Eye (tissue), 1 donor: ENCODE results near the gene TANGO2.
A peak's percentile ranks its signal among the peaks of the same experiment; 100 is the strongest.

Experiments
- DNase-seq: peaks from one replicate; pipeline ENCODE4 v3.0.0-alpha.2; 2015

TANGO2 gene

DNA sequence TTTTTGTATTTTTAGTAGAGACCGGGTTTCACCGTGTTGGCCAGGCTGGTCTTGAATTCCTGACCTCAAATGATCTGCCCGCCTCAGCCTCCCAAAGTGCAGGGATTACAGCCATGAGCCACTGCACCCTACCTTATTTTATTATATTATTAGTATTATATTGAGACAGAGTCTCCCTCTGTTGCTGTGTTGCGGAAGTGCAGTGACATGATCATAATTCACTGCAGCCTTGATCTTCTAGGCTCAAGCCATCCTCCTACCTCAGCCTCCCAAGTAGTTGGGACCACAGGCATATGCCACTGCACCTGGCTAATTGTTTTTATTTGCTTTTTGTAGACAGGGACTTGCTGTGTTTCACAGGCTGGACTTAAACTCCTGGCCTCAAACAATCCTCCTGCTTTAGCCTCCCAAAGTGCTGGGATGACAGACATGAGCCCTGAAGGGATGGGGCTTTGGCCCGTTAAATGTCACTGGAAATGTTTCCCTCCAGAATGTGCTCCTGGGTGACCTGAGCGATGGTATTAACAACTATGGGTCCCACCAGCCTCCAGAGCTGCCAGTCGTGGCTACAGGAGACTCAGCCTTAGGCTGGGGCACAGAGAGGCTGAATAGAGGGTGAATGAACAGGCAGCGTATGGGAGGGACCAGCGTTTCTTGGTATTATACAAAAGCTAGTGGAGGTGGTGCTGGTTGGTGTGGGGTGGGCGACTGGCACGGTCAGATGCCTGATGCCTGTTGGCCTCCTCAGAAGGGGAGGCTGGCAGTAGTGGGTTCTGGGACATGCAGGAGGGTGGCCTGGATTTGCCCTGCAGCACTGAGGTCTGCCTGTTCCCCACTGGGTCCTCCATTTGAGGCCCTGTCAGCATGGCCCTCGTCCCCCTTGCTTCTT is 7.3 kb downstream of the TANGO2 start:
- peak; percentile 16 for DNase-seq

DNA sequence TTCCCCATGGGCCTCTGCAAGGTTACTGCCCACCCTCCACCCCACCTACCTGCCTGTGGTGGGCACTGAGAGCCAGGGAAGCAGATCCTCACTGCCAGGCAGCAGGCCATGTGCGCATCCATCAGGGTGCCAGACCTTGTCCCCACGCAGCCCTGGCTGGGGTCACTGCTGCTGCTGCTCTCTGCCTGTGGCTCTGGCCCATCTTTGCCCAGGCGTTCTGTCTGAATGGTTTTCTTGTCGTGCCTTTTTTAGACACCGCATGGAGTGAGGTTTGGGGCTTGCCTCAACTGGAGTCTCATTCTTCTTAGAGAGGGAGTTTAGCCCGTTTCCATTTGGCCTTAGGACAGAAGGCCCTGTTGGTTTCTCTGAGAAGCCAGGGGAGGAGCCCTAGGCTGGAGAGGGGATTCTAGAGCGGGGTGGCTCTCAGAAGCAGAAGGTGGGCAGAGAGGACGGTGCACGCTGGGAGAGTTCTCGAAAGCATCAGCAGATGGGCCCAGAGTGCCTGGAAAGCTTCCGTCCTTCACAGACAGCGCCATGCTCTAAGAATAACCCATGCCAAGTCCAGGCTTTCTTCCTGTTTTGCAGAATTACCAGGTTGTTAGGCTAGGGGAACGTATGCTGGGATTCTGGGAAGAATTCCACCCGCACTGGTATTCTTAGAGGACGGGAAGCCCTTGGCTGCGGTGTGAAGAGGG is 8.1 kb downstream of the TANGO2 start:
- DNase-seq: no peak

DNA sequence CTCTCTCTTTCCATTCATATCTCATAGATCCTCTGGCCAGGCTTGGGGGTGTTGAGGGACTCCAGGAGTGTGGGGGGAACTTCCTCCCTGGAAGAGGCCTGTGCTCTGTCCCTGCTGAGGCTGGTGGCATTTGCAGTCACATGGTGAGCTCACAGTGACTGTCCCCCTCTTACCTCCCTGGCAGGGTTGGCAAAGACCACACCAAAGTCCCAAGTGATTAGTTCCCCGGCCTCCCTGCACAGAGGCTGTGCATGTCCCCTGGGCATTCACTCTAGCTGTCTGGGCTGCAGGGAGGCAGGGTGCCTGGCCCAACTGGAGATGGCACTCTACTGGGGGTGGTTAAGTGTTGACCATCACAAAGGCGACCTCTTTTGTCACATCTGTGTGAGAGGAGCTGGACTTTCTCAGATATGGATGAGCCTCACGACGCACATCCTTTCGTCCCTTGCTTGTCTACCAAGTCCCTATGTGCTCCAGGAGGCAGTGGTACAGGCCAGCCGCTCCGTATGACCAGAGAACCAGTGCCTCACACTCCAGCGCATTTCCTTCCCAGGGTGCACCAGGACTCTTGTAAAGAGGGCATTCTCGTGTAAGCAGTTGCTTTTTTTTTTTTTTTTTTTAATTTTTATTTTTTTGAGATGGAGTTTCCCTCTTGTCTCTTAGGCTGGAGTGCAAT is 8.8 kb downstream of the TANGO2 start:
- DNase-seq: no peak

DNA sequence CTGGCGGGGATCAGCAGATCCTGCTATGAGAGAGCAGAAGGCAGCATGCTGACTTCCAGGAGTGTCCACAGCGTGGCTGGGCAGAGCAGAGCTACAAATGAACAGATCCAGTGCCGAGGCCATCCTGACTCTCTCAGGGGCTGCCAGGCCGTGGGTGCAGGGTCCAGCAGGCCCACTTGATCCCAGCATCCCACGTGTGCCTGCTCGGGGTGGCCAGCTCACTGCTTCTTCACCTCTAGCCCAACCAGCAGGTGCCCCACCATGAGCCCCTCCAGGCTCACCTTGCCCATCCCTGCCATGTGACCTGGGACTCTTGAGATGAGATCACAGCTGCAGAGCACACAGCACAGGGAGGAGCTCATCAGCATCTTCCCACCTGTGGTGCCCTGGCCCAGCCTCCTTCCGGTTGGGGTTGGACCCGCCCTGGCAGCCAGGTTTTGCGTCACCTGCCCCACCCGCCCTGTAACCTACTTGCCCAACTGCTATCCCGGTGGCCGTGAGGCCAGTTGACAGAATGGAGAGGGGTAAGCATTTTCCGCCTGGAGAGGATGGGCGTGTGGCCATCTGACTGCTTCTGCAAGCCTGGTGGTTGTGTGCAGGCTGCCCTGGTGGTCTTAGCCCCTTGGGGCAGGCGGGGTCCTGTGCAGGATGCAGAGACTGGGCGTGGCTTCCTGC is 11.0 kb downstream of the TANGO2 start:
- no peak for DNase-seq

DNA sequence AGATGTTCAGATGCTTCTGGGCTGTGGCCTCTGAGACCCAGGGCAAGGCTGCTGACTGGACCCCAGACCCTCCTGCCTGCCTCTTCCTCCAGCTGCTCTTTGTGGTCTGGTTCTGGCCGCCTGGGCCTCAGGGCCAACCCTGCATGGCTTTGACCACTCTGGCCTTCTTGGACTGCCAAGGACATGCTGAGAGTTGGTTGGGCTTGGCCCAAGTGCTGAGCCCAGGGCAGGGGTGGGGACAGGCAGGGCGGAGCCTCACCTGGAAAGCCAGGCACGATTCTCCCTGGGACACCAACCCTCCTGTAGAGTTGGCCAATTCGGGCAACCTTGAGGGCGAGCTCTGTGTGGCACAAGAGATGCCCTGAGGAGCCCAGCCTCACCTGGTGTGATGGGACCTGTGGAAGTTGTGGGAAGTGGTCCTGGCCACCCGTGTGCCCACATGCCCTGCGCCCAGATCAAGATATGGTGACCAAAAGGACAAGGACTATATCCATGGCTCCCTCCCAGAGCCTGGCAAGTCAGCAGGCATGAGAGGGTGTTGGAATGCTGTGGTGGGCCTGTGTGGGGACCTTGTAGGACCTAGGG is 11.6 kb downstream of the TANGO2 start:
- no peak for DNase-seq

DNA sequence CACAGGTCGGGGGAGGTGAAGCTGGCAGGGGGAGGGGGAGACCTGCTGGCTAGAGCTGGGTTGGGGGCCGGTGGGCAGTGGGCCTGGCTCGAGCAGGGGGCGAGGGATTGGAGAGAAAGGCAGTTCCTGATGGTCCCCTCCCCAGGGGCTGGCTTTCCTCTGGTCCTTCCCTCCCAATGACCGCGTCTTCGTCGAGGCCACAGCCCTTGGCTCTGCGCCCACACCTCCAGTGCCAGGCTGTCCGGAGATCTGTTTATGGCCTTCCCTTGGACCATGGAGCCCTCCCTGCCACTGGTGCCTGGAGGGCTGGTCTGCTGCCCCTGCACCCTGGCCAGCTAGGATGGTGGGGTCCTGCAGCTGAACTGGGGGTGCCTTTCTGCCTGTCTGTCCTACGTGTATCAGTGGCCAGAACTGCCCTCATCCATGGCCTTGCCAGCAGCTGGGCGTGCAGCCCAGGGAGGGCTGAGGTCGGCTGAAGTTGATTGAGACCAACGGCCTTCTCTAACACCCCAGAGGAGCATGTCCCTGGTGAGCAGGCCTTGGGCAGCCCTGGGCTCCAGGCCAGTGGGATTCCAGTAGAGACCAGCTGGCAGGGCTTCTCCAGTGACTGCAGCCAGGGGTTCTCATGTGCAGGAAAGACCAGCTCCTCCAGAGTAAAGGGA is 12.3 kb downstream of the TANGO2 start:
- DNase-seq: no peak

DNA sequence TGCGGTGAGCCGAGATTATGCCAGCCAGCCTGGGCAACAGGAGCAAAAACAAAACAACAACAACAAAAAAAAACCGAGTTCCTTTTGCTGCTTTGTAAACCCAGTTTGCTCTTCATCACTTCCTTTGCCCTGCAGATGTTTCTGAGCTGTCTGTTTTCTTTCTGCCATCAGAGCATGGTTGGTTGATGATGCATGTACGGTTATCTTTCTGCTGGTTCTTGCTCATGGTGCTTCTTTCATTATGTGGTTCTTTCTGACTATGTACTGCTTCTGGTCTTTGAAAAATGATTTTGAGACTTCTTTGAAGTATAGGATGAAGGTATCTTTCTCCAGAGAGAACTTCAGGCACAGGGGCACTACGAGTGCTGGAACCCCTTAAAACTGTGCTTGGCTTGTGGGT is 13.2 kb downstream of the TANGO2 start:
- DNase-seq: no peak

DNA sequence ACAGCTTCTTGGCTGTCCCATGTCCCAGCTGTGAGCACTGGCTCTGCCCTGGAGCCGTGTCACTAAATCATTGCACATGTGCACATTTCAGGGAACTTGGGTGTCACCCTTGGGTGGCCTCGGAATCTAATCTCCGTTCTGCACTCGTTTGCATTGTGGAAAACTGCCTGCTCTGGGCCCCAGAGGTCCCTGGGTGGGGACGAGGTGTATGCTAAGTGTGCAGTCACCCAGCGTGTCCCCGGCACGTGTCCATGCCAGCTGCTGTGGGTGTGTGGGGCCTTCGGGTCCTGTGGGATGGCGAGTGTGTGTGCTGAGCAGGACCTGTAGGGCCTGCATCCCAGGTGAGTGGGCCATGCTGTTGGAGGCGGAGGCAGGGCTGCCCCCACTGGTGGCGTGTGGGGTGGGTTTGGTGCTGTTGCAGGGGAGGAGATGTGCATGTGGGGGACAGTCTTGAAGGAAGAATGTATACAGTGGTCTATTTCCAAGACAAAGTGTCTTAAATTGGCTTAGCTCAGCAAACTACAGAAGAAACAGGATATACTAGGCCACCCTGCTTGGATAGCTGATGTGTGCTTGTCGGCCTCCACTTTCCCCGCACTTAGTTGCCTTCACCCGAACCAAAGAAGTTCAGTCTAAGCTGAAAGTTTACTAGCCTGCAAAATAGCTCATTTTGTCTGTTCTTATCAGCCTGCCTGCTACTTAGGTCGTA is 14.6 kb downstream of the TANGO2 start:
- DNase-seq: no peak

DNA sequence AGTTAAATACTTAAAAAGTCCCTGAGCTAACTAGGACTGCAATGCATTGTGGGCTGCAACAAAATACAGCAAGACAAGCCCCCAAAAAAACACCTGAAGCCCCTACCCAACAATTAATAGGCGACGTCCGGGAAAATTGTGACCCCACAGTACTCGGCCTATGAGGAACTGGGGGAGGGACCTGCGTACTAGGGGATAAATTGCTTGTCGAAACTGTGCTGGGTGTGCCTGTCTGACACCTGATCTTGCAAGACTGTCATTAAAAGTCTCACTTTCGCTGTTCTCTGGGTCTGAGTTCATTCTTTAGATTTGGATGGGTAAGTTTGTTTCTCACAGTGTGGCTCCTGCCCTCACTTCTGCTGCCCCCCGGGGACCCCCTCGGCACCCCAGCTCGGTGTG is 15.2 kb downstream of the TANGO2 start:
- DNase-seq: no peak

DNA sequence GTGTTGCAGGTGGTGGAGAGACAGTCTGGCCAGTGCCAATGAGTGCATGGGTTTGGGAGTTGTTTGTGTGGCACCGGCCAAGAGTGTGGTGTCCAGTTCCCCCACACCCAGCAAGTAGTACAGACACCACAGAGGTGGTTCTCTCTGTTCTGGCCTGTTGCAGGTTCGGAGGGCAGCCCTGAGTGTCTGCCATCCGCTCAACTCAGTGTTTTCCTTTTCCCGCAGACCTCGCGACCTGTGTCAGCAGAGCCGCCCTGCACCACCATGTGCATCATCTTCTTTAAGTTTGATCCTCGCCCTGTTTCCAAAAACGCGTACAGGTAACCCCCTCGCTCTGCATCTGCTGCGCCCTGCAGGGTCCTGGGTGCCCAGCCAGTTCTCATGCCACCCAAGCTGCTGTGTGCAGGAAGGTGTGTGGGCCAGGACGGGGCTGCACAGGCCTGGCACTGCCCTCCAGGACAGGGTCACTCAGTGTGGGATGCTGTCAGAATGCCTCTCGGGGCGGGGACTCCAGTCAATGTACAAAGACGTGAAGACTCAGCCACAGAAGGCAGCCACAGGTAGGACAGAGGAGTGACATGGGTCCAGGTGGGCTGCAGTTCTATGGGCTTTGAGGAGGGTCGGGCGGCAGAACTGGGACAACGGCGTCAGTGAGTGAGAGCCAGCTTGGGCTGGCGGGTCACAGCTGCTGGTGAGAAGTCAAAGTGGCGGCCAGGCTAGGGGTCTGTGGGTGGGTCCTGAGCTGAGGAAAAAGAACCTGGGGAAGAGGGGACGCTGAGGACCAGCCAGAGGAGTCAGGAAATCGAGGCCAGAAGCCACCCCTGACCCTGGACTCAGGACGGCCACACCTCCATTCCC is 15.9 kb downstream of the TANGO2 start:
- DNase-seq: no peak

DNA sequence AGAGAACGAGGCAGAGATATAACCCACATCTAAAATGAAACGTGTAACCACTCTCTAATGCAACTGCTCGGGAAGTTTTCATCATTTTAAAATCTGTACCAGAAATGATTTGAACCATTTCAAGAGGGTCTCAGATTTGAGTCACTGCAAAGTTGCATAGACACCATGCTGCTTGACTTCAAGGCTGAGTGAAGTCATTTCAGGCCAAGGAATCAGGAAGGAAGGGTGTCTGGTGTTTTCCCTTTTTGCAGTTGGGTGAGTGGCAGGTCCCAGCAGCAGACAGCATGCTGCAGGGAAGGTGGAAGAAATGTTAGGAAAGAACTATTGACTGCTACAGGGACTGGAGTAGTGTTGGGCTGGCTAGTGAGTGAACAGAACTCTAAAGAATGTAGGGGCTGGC is 16.5 kb downstream of the TANGO2 start:
- no peak for DNase-seq

DNA sequence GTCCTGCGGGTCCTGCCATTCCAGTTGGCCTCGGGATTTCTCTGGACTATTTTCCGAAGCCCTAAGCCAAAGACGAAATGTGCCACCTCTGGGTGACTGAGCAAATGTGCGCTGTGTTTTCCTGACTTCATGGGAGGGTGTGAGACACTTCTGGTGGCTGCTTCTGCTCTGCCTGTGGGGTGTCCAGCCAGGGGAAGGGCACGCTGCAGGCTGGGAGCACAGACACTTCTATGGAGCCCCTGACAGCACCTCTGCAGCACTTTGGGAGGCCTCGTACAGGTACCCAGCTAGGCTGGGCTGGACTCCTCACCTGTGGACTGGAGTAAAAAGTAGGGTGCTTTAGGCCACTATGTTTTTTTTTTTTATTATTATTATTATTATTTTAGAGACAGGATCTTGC is 17.7 kb downstream of the TANGO2 start:
- DNase-seq: no peak

DNA sequence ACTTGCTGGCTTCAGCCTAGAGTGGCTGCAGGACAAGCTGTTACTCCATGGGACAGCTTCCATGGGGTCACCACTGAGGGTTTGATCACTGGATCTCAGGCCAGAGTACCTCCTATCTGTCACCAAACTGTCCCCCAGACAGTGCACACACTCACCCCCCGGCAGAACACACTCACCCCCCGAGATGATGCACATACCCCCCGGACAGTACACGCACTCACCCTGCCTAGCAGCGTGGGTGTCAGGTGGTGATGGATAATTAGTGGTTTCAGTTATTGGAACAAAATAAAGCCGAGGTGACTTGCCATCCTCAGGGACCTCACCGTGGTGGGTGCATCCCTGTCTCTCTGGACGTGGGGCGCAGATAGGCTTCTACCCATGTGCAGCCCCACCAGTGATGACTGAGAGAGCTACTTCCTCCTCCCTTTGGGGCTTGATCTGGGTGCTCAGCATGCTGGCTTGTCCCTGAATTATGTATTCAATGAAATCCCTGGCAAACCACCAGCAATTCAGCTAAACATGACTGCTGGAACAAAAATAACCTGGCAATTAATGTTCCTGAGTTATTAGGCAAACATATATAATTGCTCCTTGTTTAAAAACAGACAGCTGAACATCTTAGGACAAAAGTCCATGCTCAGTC is 18.9 kb downstream of the TANGO2 start:
- no peak for DNase-seq

DNA sequence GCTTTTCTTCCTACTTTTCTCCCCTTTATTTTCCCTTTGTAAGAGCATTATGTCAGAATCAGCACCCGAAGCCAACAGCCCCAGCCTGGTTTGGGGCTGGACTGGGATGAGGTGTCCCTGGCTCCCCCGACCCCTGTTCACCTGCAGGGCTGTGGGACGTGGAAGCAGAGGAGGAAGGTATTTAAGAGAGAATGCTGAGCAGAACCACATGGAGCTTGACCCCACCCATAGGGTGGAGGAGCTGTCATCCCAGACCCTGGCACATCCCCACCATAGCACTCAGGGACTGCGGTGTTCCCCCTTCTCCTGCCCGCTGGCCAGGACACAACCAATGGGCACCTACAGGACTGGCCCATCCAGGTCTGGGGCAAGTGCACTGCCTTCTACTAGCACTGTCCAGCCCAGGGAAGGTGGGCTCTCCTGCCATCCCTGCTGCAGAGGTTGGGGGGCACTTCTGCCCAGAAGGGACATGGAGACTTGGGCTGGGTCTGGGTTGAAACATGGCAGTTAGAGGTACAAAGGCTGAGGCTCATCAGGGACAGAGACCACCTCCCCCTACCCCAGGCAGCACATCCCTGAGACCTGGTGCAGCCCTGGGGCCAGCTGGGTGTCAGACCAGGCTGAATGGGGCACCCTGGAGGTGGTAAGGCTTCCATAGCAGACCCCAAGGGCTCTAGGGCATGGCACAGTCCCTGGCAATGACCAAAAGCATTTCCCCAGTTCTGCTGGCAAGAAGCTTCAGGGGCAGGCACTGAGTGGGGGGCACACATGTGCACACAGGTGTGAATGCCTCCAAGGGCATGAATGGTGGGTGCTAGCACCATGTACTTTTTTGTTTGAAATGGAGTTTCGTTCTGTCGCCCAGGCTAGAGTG is 19.7 kb downstream of the TANGO2 start:
- no peak for DNase-seq

DNA sequence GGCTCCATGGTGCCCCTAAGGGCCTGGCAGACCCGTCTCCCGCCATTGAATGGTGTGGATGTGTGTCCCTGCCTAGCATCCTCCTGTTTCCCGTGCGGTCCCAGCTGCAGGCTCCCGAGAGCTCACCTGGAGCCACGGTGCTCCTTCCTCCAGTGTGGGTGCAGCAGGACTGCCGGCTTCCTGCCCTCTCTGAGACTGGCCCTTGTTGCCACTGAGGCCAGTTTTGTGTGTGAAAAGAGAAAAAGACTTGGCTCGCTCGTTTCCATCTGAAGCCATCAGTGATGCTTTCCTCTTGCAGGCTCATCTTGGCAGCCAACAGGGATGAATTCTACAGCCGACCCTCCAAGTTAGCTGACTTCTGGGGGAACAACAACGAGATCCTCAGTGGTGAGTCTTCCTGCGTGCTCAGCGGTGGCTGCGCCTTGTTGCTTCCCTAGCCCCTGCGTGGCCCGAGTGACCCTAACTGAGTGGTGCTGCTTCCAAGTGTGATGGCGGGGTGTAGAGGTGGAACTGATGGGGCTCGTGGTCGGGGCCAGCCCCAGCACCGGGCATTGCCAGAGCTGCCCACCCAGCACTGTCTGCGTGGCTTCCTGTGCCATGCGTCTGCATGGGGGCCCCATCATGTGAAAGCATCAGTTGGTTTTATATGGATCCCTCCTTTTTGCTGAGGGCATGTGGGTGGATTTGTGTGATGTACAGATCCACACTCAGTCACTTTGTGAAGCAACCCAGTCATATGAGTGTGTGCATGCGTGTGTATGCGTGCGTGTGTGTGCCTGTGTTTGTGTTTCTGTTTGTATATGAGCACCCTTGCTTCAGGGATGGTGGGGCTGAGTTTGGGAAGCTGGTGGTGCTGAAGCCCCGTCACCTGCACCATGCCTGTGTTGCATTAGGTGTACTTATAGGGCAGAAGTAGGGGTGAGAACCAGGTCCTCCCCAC is 22.4 kb downstream of the TANGO2 start:
- no peak for DNase-seq

DNA sequence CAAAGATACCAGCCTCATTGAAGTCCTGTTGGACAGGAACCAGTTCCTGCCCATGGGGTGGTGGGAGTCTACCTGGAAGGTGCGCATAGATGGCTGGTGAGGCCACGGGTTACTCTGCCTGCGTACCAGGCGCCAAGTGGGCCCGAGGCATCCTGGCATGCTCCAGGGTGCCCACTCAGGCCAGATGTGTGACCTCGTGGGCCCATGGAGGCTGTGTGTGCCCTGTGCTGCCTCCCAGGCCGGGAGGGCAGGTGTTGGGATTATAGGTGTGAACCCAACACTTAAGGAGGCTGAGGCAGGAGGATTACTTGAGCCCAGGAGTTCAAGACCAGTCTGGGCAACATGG is 23.1 kb downstream of the TANGO2 start:
- DNase-seq: no peak

DNA sequence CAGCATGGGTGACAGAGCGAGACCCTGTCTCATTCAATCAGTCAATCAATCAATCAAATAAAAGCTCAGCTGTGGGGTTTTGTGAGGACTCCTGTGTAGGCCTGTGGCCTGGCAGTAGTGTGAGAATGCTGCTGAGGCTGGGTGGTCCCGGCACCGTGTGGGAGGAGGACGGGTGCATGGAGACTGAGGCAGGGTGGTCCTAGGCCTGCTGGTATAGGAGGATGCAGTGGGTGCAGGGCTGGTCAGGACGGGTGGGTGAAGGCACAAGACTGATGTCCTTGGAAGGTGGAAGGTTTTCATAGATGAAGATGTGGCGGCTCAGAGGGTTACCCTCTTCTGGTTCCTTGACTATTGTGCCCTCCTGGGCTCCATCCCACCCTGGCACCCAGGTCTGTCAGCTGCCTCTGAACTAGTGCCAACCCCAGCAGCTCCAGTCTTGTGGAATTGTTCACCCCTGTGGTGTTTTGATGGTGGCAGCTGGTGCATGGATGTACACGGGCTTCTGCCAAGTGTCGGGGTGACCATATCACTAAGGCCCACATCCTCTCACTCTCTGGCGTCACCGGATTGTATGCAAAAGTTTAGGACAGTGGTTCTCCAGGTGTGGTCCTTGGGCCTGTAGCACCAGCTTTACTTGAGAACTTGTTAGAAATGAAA is 23.7 kb downstream of the TANGO2 start:
- DNase-seq: peak; percentile 39
